Activated naive CD4-positive, alpha-beta T cell treated with anti-CD3 and anti-CD28 coated beads, Interleukin-2, amount 10 ng/mL, durations not matched to agents 7 days and 5 days (primary cell): ENCODE results near the gene NTN5.
"Not testable (repeated sequence)": the region's sequence is repeated elsewhere in the genome, so short reads cannot be mapped to it uniquely, and the experiment has no call there.

ENCODE experiments used
- CTCF ChIA-PET: fragments of 350-600 bp; sonication (Branson Sonifier 250); formaldehyde crosslinking; loops from one replicate; lab custom pipeline; 2021; ENCODE audit warnings: antibody characterized with exemption; lab: Charles Lee
- DNase-seq: peaks from one replicate; pipeline ENCODE4 v3.0.0-alpha.2; 2020
- H3K27ac Mint-ChIP-seq: one replicate; pipeline ENCODE4 v1.8.0; 2021; ENCODE audit warnings: mild to moderate bottlenecking, moderate library complexity, mixed read lengths
- H3K27me3 Mint-ChIP-seq: one replicate; pipeline ENCODE4 v1.8.0; 2021; ENCODE audit warnings: mild to moderate bottlenecking, mixed read lengths
- H3K36me3 Mint-ChIP-seq: one replicate; pipeline ENCODE4 v1.8.0; 2021; ENCODE audit warnings: mixed read lengths
- H3K4me1 Mint-ChIP-seq: one replicate; pipeline ENCODE4 v1.8.0; 2021; ENCODE audit warnings: mixed read lengths
- H3K4me3 Mint-ChIP-seq: one replicate; pipeline ENCODE4 v1.8.0; 2021; ENCODE audit warnings: mild to moderate bottlenecking, moderate library complexity, mixed read lengths
- H3K9me3 Mint-ChIP-seq: one replicate; pipeline ENCODE4 v1.8.0; 2021; ENCODE audit warnings: mixed read lengths

Gene NTN5

GRCh38 chr19:48713041-48713863 lies 40.4 kb upstream of the NTN5 start:
- Mint-ChIP-seq H3K27me3 (peaks cover 5% of the 10 kb centered on the region), H3K36me3 (peaks cover 8% of the 10 kb centered on the region), H3K9me3 (peaks cover 7% of the 10 kb centered on the region), H3K27ac (peak overlapping the region; percentile 77), H3K4me3 (peak overlapping the region; percentile 78), H3K4me1 (peaks cover 27% of the 10 kb centered on the region)
- no peak for DNase-seq
- CTCF ChIA-PET = interaction anchor here (1.8 to 1.9 kb wide), 3 partner anchors 25 to 39 kb away, joined by 4 to 6 read pairs (median 6); no protein-coding TSS in a partner anchor

- no peak overlapping the region for H3K27ac Mint-ChIP-seq
- CTCF ChIA-PET = no interaction called here
- H3K27me3 Mint-ChIP-seq = peaks cover 5% of the 10 kb centered on the region
- H3K4me1 Mint-ChIP-seq = peaks cover 27% of the 10 kb centered on the region
- H3K9me3 Mint-ChIP-seq = peaks cover 7% of the 10 kb centered on the region
- H3K36me3 Mint-ChIP-seq = peaks cover 8% of the 10 kb centered on the region
- no peak for DNase-seq
- no peak overlapping the region for H3K4me3 Mint-ChIP-seq
Observed at GRCh38 chr19:48711106-48711662, 38.4 kb upstream of the NTN5 start.

- peaks cover 7% of the 10 kb centered on the region for H3K4me1 Mint-ChIP-seq
- CTCF ChIA-PET = no interaction called here
- peaks cover 13% of the 10 kb centered on the region for H3K36me3 Mint-ChIP-seq
- H3K9me3 Mint-ChIP-seq = peaks cover 7% of the 10 kb centered on the region
- H3K27me3 Mint-ChIP-seq = no peaks in the 10 kb centered on the region
- no peak for DNase-seq
- no peak overlapping the region for H3K4me3 Mint-ChIP-seq
- H3K27ac Mint-ChIP-seq = no peak overlapping the region
Observed at GRCh38 chr19:48708471-48708870, 35.7 kb upstream of the NTN5 start.

- Mint-ChIP-seq H3K36me3 (peaks cover 6% of the 10 kb centered on the region), H3K9me3 (no peaks in the 10 kb centered on the region), H3K27ac (no peak overlapping the region), H3K27me3 (no peaks in the 10 kb centered on the region), H3K4me3 (no peak overlapping the region), H3K4me1 (no peaks in the 10 kb centered on the region)
- DNase-seq = no peak
- CTCF ChIA-PET = no interaction called here
Observed at GRCh38 chr19:48705431-48705830, 32.6 kb upstream of the NTN5 start.

- H3K27me3 Mint-ChIP-seq = peaks cover 6% of the 10 kb centered on the region
- no peak overlapping the region for H3K27ac Mint-ChIP-seq
- H3K4me1 Mint-ChIP-seq = no peaks in the 10 kb centered on the region
- CTCF ChIA-PET = no interaction called here
- H3K36me3 Mint-ChIP-seq = peaks cover 6% of the 10 kb centered on the region
- H3K4me3 Mint-ChIP-seq = no peak overlapping the region
- DNase-seq = no peak
- H3K9me3 Mint-ChIP-seq = no peaks in the 10 kb centered on the region
Observed at GRCh38 chr19:48703316-48703715, 30.5 kb upstream of the NTN5 start.

- H3K4me1 Mint-ChIP-seq = no peaks in the 10 kb centered on the region
- CTCF ChIA-PET = no interaction called here
- no peak overlapping the region for H3K4me3 Mint-ChIP-seq
- no peak overlapping the region for H3K27ac Mint-ChIP-seq
- peaks cover 11% of the 10 kb centered on the region for H3K27me3 Mint-ChIP-seq
- peaks cover 6% of the 10 kb centered on the region for H3K36me3 Mint-ChIP-seq
- no peaks in the 10 kb centered on the region for H3K9me3 Mint-ChIP-seq
- DNase-seq = no peak
Observed at GRCh38 chr19:48702701-48703100, 29.9 kb upstream of the NTN5 start.

GRCh38 chr19:48698046-48698445 lies 25.2 kb upstream of the NTN5 start:
- DNase-seq = no peak
- H3K4me3 Mint-ChIP-seq = no peak overlapping the region
- peaks cover 40% of the 10 kb centered on the region for H3K27me3 Mint-ChIP-seq
- H3K4me1 Mint-ChIP-seq = peaks cover 10% of the 10 kb centered on the region
- no peak overlapping the region for H3K27ac Mint-ChIP-seq
- H3K36me3 Mint-ChIP-seq = peaks cover 1% of the 10 kb centered on the region
- CTCF ChIA-PET = interaction anchor here (1.4 kb wide), 1 partner anchor 23 kb away, joined by 5 read pairs; no protein-coding TSS in a partner anchor
- H3K9me3 Mint-ChIP-seq = no peaks in the 10 kb centered on the region

- H3K4me1 Mint-ChIP-seq = peaks cover 10% of the 10 kb centered on the region
Observed at GRCh38 chr19:48696353-48697010, 23.7 kb upstream of the NTN5 start.

GRCh38 chr19:48695743-48696352 lies 23.0 kb upstream of the NTN5 start, which contains the start of gene FUT2:
Gene FUT2 (plus strand): TSS chr19:48695971. CDS start chr19:48702957, 6,986 bp downstream.
- H3K4me1 Mint-ChIP-seq = peaks cover 10% of the 10 kb centered on the region
- peaks cover under 1% of the 10 kb centered on the region for H3K36me3 Mint-ChIP-seq
- peak within 1 kb of the TSS; percentile 21 for H3K4me3 Mint-ChIP-seq
- peaks cover 40% of the 10 kb centered on the region for H3K27me3 Mint-ChIP-seq
- CTCF ChIA-PET = no interaction called here
- DNase-seq = no peak
- no peak within 1 kb of the TSS for H3K27ac Mint-ChIP-seq
- no peaks in the 10 kb centered on the region for H3K9me3 Mint-ChIP-seq

More at GRCh38 chr19:48696353-48697010, 23.7 kb upstream of the NTN5 start:
- peak overlapping the region; percentile 21 for H3K4me3 Mint-ChIP-seq
- DNase-seq = peak; percentile 26
- H3K27me3 Mint-ChIP-seq = peaks cover 40% of the 10 kb centered on the region
- no peaks in the 10 kb centered on the region for H3K9me3 Mint-ChIP-seq
- peaks cover 1% of the 10 kb centered on the region for H3K36me3 Mint-ChIP-seq
- CTCF ChIA-PET = interaction anchor here (0.6 kb wide), 1 partner anchor 416 kb away, joined by 3 read pairs; no protein-coding TSS in a partner anchor
- H3K27ac Mint-ChIP-seq = no peak overlapping the region

- CTCF ChIA-PET, H3K4me3 Mint-ChIP-seq: not testable (repeated sequence)
Observed at GRCh38 chr19:48693629-48694028, 20.8 kb upstream of the NTN5 start.

GRCh38 chr19:48689449-48689848 lies 16.6 kb upstream of the NTN5 start:
- DNase-seq = no peak
- H3K27ac Mint-ChIP-seq = no peak overlapping the region
- CTCF ChIA-PET = interaction anchor here (1.9 kb wide), 1 partner anchor 14 kb away, joined by 4 read pairs; no protein-coding TSS in a partner anchor
- no peaks in the 10 kb centered on the region for H3K4me1 Mint-ChIP-seq
- no peaks in the 10 kb centered on the region for H3K36me3 Mint-ChIP-seq
- no peak overlapping the region for H3K4me3 Mint-ChIP-seq
- no peaks in the 10 kb centered on the region for H3K9me3 Mint-ChIP-seq
- peaks cover 1% of the 10 kb centered on the region for H3K27me3 Mint-ChIP-seq

More at GRCh38 chr19:48693629-48694028, 20.8 kb upstream of the NTN5 start:
- H3K4me1 Mint-ChIP-seq = peaks cover 10% of the 10 kb centered on the region
- not testable (repeated sequence) for H3K9me3 Mint-ChIP-seq, H3K27ac Mint-ChIP-seq, H3K36me3 Mint-ChIP-seq, DNase-seq
- H3K27me3 Mint-ChIP-seq = peaks cover 37% of the 10 kb centered on the region

- Mint-ChIP-seq H3K4me3 (no peak overlapping the region), H3K27ac (no peak overlapping the region), H3K36me3 (no peaks in the 10 kb centered on the region), H3K27me3 (no peaks in the 10 kb centered on the region), H3K9me3 (no peaks in the 10 kb centered on the region), H3K4me1 (no peaks in the 10 kb centered on the region)
- CTCF ChIA-PET = no interaction called here
- no peak for DNase-seq
Observed at GRCh38 chr19:48687776-48688175, 15.0 kb upstream of the NTN5 start.

- H3K4me1 Mint-ChIP-seq, H3K9me3 Mint-ChIP-seq, H3K4me3 Mint-ChIP-seq, H3K27me3 Mint-ChIP-seq, H3K36me3 Mint-ChIP-seq, CTCF ChIA-PET, H3K27ac Mint-ChIP-seq, DNase-seq: not testable (repeated sequence)
Observed at GRCh38 chr19:48686637-48687036, 13.8 kb upstream of the NTN5 start.

GRCh38 chr19:48686088-48686487 lies 13.3 kb upstream of the NTN5 start:
- DNase-seq = no peak
- CTCF ChIA-PET = no interaction called here
- H3K36me3 Mint-ChIP-seq = no peaks in the 10 kb centered on the region
- no peaks in the 10 kb centered on the region for H3K9me3 Mint-ChIP-seq
- H3K4me3 Mint-ChIP-seq = no peak overlapping the region
- no peaks in the 10 kb centered on the region for H3K27me3 Mint-ChIP-seq
- no peaks in the 10 kb centered on the region for H3K4me1 Mint-ChIP-seq
- H3K27ac Mint-ChIP-seq = no peak overlapping the region
